IgD-negative memory B cell (primary cell): Measurements from ENCODE around the gene DNAJA4. TPM values are rescaled to one million over a fixed set of nuclear protein-coding genes. Genes with fewer than 3 reads are reported as not detected.
A peak's percentile ranks its signal among the peaks of the same experiment; 100 is the strongest.

Experiments used
- H3K27ac Mint-ChIP-seq, 3 donors: one replicate each; pipeline ENCODE4 v1.8.0; 2020 to 2022; ENCODE audit warnings: mild to moderate bottlenecking in 3 of 3, mixed read lengths in 3 of 3, moderate library complexity in 1 of 3
- H3K27me3 Mint-ChIP-seq: one replicate; pipeline ENCODE4 v1.8.0; 2021; ENCODE audit warnings: mixed read lengths
- H3K36me3 Mint-ChIP-seq: one replicate; pipeline ENCODE4 v1.8.0; 2020; ENCODE audit warnings: mild to moderate bottlenecking, mixed read lengths
- H3K4me1 Mint-ChIP-seq, 3 donors: one replicate each; pipeline ENCODE4 v1.8.0; 2020 to 2022; ENCODE audit warnings: mixed read lengths in 3 of 3, mild to moderate bottlenecking in 1 of 3
- H3K4me3 Mint-ChIP-seq, 4 donors: one replicate each; pipeline ENCODE4 v1.8.0; 2020 to 2022; ENCODE audit warnings: mild to moderate bottlenecking in 4 of 4, mixed read lengths in 4 of 4, moderate library complexity in 3 of 4
- H3K9me3 Mint-ChIP-seq, 3 donors: one replicate each; pipeline ENCODE4 v1.8.0; 2020 to 2021; ENCODE audit warnings: mixed read lengths in 3 of 3, mild to moderate bottlenecking in 1 of 3
- polyA plus RNA-seq: library from polyadenylated mRNA; unstranded; fragments of 300-500 nt; fragmentation: Illumina TruSeq; gene quantifications from one replicate; pipeline ENCODE4 v1.2.3, GENCODE V29; 2021

The DNAJA4 gene
- polyA plus RNA-seq, 1 donor from 2014 or later, result 4.7 TPM

DNA sequence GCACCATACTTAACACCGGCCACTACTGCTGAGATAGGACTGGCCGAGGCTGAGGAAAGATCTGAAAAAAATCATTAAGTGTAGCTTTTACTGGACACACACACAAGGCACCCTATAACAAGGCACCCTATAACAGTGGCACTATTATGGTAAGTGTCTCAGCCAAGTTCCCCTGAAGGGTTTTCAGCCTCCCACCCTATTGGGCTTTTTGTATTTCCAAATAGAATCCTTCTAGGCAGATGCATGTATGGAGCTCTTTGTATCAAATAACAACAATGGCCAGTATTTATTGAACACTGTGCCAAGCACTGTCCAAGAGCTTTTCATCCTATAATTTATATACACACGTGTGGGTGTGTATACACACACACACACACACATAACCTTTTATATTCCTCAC, 6.7 kb upstream of the DNAJA4 start:
- Mint-ChIP-seq H3K9me3 (no peaks in the 10 kb centered on the region), H3K4me1 (no peaks in the 10 kb centered on the region), H3K27me3 (no peaks in the 10 kb centered on the region), H3K4me3 (no peak overlapping the region), H3K27ac (no peak overlapping the region), H3K36me3 (no peaks in the 10 kb centered on the region)

DNA sequence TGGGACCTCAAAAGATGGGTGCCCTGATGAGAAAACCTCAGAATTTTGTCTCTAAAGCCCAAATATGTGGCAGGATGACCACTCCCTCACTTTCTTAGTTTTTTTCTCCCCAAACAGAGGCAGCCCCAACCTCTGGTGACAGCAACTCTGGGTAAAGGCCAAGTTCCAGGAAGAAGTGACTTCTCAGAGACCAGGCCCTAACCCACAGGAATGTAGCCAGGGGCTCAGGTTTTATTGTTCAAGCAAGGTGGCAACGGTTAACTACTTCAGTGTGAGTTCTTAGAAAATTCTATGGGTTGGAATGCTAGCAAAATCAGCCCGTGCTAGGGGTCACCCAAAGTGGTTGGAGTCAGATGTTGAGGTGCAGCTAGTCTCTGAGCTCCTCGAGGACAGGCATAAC, 5.1 kb upstream of the DNAJA4 start:
- Mint-ChIP-seq H3K36me3 (no peaks in the 10 kb centered on the region), H3K27me3 (no peaks in the 10 kb centered on the region), H3K9me3 (no peaks in the 10 kb centered on the region), H3K4me3 (no peak overlapping the region), H3K4me1 (no peaks in the 10 kb centered on the region), H3K27ac (no peak overlapping the region)

DNA sequence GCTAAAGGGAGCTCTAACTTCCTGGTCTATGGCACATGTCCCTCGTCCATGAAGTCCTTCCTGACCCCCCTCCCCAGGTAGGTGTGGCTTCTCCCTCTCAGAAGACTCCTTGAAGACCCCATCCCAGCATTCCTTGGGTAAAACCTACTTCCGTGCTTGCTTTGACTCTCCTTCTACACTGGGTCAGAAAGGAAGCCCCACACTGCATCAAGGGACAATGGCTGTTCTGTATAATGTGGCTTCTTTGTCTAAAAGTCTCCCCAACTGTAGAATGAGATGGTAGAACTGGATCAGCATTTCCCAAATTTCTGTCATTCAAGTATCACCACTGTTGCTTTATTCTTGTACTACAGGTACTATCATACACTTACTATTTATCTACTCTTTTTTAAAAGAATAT, 3.9 kb upstream of the DNAJA4 start:
- Mint-ChIP-seq H3K9me3 (no peaks in the 10 kb centered on the region), H3K27ac (no peak overlapping the region), H3K27me3 (no peaks in the 10 kb centered on the region), H3K36me3 (no peaks in the 10 kb centered on the region), H3K4me3 (no peak overlapping the region), H3K4me1 (peaks cover 0 to 4% (median 2%) of the 10 kb centered on the region in 3 donors)

DNA sequence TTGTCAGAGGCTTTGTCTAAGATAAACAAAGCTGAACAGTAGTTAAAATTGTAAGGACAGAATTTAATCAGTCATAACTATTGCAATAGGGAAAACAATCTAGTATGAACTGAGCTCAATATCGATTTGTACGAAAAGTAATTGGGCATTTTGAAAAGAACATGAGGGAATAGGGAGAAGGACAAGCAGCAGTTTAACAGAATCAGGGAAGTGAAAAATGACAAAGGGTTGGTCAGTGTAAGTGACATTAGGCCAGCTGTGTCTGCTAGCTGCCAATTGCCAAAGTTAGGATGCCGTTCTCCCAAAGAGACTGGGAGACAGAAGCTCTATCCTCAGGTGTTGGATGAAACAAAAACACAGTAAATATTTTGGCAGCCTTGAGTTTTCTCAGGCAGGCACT, 3.3 kb upstream of the DNAJA4 start:
- H3K4me3 Mint-ChIP-seq, result peak overlapping the region in 1 of 4 donors; percentile 13
- H3K9me3 Mint-ChIP-seq, result no peaks in the 10 kb centered on the region
- H3K27me3 Mint-ChIP-seq, result no peaks in the 10 kb centered on the region
- no peak overlapping the region for H3K27ac Mint-ChIP-seq
- peaks cover 5 to 9% (median 6%) of the 10 kb centered on the region in 3 donors for H3K4me1 Mint-ChIP-seq
- H3K36me3 Mint-ChIP-seq, result no peaks in the 10 kb centered on the region

DNA sequence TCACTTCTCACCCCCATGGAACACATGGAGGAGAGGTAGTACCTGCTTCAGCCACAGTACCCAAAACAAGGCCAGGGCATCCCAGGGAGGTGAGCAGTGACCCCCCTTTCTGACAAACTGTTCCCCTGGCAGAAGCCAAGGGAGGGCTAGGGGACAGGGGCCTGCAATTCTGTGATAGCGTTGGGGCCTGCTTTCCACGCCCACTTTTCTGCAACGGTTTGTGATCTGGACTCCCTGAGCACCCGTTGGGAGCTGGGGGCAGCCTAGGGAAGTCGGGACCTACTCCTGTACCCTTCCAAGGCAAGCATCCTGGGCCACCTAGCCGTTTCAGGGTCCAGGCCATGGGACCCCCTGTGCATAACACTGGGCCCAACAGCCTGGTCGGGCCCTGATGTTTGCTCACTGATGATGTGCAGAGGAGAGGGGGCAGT, 996 bp upstream of the DNAJA4 start:
- Mint-ChIP-seq H3K4me1 (peaks cover 5 to 15% (median 8%) of the 10 kb centered on the region in 3 donors), H3K4me3 (peak overlapping the region; percentile 76 to 85 (median 82)), H3K9me3 (no peaks in the 10 kb centered on the region), H3K27me3 (no peaks in the 10 kb centered on the region), H3K36me3 (no peaks in the 10 kb centered on the region), H3K27ac (peak overlapping the region in 2 of 3 donors; percentile 70 to 90)

DNA sequence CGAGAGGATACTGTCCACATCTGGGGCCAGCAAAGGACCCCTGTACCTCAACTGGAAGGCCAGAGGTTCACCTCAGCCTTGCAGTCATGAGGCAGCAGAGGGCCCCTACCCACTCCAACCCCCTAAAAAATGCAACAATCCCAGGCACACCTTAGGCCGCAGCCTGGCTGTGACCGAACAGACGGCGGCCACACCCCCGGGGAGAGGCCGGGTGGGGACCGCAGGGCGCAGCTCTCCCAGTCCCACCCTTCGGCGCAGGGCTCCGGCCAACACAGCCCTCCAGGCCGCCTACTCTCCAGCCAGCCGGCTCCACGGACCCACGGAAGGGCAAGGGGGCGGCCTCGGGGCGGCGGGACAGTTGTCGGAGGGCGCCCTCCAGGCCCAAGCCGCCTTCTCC, 457 bp upstream of the DNAJA4 start:
- Mint-ChIP-seq H3K4me3 (peak overlapping the region; percentile 65 to 85 (median 80)), H3K9me3 (no peaks in the 10 kb centered on the region), H3K27ac (peak overlapping the region in 2 of 3 donors; percentile 70 to 90), H3K27me3 (no peaks in the 10 kb centered on the region), H3K4me1 (peaks cover 5 to 15% (median 11%) of the 10 kb centered on the region in 3 donors), H3K36me3 (no peaks in the 10 kb centered on the region)

DNA sequence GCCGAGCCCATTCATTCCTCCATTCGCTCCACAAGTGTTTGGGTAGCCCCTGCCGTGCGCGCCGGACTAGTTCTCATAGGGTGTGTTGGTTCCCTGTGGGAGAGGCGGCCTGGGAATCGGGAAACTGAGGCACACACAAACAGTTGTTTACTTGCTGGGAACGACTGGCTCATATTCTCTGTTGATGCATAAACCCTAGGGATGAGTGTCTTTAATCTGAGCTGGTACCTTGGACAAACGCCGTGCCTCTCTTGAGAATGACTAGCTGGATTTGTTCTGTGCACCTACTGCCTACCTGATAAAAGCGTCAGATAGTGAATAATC, 737 bp downstream of the DNAJA4 start:
- Mint-ChIP-seq H3K27me3 (no peaks in the 10 kb centered on the region), H3K27ac (peak overlapping the region; percentile 34 to 93 (median 47)), H3K4me1 (peaks cover 5 to 15% (median 11%) of the 10 kb centered on the region in 3 donors)

DNA sequence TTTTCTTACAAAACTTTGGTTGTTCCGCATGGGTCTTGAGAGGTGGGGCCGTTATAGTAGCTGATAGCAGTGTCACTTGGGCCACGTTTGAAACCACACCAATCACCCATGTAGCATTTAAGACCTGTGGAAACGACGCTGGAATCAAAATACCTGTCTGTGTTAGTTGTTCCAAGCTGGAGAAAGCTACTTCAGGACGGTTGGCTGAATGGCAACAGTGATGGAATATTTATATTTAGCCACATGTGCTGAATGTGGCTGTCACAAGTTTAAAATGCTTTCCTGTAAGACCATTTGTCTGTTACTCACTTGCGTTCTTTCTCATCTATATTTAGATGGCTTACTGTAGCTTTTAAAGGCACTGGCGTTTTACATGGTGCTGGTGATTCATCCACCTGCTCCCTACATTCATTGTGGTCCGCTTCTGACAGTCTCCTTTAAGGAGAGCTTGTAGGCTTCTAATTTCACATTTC, 1.4 kb downstream of the DNAJA4 start:
- Mint-ChIP-seq H3K27ac (peak overlapping the region in 2 of 3 donors; percentile 34 to 67), H3K4me3 (peak overlapping the region; percentile 68 to 97 (median 86)), H3K4me1 (peaks cover 5 to 15% (median 11%) of the 10 kb centered on the region in 3 donors), H3K36me3 (no peaks in the 10 kb centered on the region), H3K27me3 (no peaks in the 10 kb centered on the region), H3K9me3 (no peaks in the 10 kb centered on the region)

More for the DNA sequence above, 737 bp downstream of the DNAJA4 start:
- Mint-ChIP-seq H3K4me3 (peak overlapping the region; percentile 84 to 97 (median 89)), H3K9me3 (no peaks in the 10 kb centered on the region), H3K36me3 (no peaks in the 10 kb centered on the region)

DNA sequence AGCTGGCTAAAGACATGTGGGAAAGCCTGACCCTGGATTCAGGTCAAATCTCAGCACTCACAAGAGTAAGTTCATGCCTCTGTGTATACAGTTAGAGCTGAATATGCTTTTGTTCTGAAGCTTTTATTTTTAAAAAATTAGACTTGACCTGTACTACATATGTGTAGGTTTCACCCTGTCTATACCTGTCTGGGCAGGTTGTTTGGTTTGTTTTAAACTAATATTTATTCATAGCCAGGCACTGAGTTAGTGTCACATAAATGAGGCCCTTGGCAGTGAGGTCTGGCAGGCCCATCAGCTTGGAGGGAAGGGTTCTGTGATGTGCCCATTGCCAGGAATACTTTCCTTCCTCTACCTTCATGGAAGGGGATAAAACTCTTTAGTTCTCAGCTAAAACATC, 1.9 kb downstream of the DNAJA4 start:
- Mint-ChIP-seq H3K27me3 (no peaks in the 10 kb centered on the region), H3K9me3 (no peaks in the 10 kb centered on the region), H3K4me3 (peak overlapping the region in 2 of 4 donors; percentile 87 to 97), H3K36me3 (no peaks in the 10 kb centered on the region), H3K4me1 (peaks cover 5 to 15% (median 11%) of the 10 kb centered on the region in 3 donors), H3K27ac (peak overlapping the region in 1 of 3 donors; percentile 34)

DNA sequence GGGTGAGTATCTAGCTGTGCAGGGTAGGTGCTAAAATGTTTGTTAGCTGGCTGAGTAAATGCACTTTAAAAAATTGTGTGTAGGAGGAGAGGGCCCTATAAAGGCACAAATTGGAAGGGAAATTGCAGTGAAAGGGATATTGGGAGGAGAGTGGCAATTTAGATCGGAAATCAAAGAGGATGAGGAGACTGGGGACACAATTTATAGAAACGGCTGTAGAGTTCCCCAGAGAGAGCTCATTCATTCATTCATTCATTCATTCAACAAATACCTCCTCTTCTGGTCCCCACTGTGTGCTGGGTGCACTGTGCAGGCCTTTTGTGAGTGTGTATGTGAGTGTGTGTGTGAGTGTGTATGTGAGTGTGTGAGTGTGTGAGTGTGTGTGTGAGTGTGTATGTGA, 2.4 kb downstream of the DNAJA4 start:
- Mint-ChIP-seq H3K27ac (no peak overlapping the region), H3K4me1 (peaks cover 5 to 15% (median 11%) of the 10 kb centered on the region in 3 donors), H3K4me3 (peak overlapping the region in 1 of 4 donors; percentile 26), H3K9me3 (no peaks in the 10 kb centered on the region), H3K27me3 (no peaks in the 10 kb centered on the region), H3K36me3 (no peaks in the 10 kb centered on the region)

DNA sequence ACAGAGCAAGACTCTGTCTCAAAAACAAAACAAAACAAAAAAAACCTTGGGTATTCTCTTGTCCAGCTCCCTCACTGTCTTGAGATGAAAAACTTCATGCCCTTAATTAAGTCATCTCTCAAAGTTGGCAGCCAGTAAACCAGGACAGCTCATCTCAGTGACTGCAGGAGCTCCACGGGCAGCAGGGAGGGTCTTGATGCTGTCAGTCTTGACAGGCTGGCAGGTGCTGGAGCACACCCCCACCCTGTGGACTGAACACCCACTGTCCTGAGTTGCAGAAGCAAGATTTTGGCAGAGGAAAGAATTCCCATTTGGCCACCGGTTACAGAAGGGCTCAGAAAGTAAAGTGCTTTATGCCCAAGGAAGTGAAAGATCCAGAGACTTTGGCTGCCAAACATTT, 8.0 kb downstream of the DNAJA4 start:
- Mint-ChIP-seq H3K4me1 (peaks cover 0 to 4% (median 0%) of the 10 kb centered on the region in 3 donors), H3K36me3 (peaks cover 4% of the 10 kb centered on the region), H3K4me3 (no peak overlapping the region), H3K27ac (no peak overlapping the region), H3K9me3 (no peaks in the 10 kb centered on the region), H3K27me3 (no peaks in the 10 kb centered on the region)

DNA sequence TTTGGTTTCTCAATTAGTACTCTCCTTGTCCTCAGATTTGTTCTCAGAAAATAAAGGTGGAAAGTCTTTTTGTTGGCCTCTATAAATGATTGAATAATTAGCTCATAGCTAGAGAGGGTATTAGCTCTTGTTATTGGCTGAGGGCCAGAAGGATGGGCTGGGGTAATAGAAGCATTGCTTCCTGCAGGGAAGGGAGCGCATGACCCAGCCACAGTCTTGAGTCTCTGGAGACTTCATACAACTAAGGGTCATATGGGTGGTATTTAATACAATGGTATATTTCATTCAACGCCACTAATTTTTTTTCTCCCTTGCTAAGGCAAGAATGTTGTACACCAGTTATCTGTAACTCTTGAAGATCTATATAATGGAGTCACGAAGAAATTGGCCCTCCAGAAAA, 8.4 kb downstream of the DNAJA4 start:
- Mint-ChIP-seq H3K4me1 (peaks cover 0 to 4% (median 0%) of the 10 kb centered on the region in 3 donors), H3K36me3 (peaks cover 4% of the 10 kb centered on the region), H3K27ac (no peak overlapping the region), H3K9me3 (no peaks in the 10 kb centered on the region), H3K4me3 (no peak overlapping the region), H3K27me3 (no peaks in the 10 kb centered on the region)

DNA sequence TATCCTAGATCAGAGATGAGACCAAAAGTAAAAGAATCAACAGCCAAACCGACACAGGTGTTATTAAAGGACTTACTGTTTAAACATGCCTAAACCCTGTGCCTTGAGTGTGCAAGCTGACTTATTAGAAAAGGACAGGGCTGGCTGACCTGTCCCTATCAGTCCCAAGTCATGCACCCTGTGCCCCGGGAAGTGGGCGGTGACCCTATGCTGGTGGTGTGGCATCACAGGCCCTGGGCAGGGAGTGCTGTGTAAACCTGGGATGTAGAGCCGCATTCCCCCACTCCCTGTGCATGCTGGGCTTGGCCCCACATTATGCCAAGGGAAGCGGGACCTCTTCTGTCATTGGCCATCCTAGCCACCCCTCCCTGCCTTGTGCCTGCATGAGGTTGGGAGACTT, 10.6 kb downstream of the DNAJA4 start:
- Mint-ChIP-seq H3K27ac (no peak overlapping the region), H3K36me3 (peaks cover 4% of the 10 kb centered on the region), H3K4me1 (peaks cover 0 to 2% (median 0%) of the 10 kb centered on the region in 3 donors), H3K27me3 (no peaks in the 10 kb centered on the region), H3K4me3 (no peak overlapping the region), H3K9me3 (no peaks in the 10 kb centered on the region)

DNA sequence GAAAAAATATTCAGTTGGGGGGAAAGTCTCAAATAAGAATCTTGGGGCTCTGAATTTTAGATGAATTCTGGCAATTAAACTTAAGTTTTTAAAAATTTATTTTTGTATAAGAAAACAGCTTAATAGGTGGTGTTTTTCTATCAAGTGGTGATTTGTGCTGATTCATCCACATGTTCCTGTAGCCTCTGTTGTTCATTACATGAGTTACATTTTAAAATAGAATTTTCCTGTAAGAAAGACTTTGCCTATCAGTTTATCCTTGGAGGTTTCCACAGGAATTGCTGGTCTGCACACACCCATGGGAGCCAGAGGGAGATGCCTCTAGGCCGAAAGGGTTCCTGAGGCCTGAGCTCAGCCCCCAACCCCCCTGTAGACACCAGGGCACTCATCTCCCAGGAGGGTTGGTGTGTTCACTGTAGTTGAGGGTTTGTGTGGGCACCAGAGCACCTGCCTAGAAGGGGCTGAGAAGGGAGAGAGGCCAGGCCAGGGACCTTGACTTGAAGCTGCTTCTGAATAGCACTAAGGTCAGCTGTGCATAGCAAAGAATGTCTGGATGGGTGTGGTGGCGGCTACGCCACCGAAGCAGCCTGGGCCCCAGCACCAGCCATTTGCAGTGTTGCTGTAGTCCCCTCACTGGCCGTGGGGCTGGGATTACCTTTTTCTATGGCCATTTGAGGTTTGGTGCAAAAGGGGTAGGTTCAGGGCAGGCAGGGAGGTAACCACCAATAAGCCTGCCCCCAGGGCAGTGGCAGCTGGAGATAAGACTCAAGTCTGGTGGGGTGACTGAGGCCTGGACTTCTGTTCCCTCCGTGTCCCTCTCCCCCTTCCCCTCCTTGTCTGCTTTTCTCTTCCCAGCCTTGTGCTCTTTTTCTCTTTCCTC, 11.9 kb downstream of the DNAJA4 start:
- H3K27me3 Mint-ChIP-seq, result no peaks in the 10 kb centered on the region
- H3K9me3 Mint-ChIP-seq, result no peaks in the 10 kb centered on the region
- peaks cover 0 to 2% (median 0%) of the 10 kb centered on the region in 3 donors for H3K4me1 Mint-ChIP-seq
- H3K27ac Mint-ChIP-seq, result peak overlapping the region in 1 of 3 donors; percentile 31
- peaks cover 4% of the 10 kb centered on the region for H3K36me3 Mint-ChIP-seq
- no peak overlapping the region for H3K4me3 Mint-ChIP-seq

DNA sequence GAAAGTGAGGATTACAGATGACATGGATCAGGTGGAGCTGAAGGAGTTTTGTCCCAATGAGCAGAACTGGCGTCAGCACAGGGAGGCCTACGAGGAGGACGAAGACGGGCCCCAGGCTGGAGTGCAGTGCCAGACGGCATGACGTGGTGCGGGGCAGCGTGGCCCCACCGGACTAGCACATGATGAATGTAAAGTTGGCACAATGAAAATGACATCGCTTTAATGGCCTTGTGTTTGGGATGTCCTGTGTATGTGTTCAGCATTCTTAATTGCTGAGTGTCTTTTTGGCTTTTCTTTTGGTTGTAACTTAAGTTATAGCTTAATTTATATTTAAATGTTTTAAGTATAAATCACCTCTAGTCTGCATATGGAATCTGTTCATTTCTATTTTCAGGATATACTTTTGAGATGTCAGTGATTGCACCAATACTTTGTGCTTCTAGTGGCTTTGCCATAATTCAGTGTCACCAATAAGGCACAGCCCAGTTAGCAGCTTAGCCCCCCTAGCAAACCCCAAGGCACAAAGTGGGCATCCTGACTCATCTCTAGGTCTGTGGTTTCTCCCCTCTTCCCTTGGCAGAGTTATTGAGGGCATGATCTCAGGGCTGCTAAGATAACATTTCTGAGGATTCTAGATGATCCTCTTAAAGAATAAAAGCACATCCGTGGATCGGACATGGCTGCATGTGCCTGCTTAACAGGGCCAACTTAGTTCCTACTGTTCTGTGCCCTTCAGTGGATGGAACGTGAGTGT, 16.1 kb downstream of the DNAJA4 start:
- Mint-ChIP-seq H3K36me3 (peaks cover 1% of the 10 kb centered on the region), H3K27ac (no peak overlapping the region)

More for the DNA sequence above, 16.1 kb downstream of the DNAJA4 start:
- peaks cover 0 to 4% (median 0%) of the 10 kb centered on the region in 3 donors for H3K4me1 Mint-ChIP-seq
- H3K4me3 Mint-ChIP-seq, result no peak overlapping the region
- H3K27me3 Mint-ChIP-seq, result no peaks in the 10 kb centered on the region
- H3K9me3 Mint-ChIP-seq, result no peaks in the 10 kb centered on the region
